NCI-H1694 treated with DMSO at 0.1 percent for 48 hours (cell line): Measurements from ENCODE around the gene POLD2.

ENCODE experiments used
- DNase-seq: peaks from one replicate; lab custom pipeline; 2025; lab: John Stamatoyannopoulos, UW

The POLD2 gene

GRCh38 chr7:44064791-44065430, 58.4 kb downstream of the POLD2 start:
- no peak for DNase-seq
